Measurements from ENCODE around the gene FTHL17. TPM values are rescaled to one million over a fixed set of nuclear protein-coding genes. Genes with fewer than 3 reads are reported as not detected.

Gene FTHL17
- polyA plus RNA-seq (ENCODE audit: insufficient read length in 3 of 3), result not detected

- DNase-seq (ENCODE audit: low read depth in 3 of 3, low spot score in 2 of 3), result no peak
These were observed at the start of gene FTHL17 for GRCh38 chrX:31071725-31072124. FTHL17 (minus strand) TSS chrX:31072041; CDS start chrX:31071953, 88 bp downstream.

GRCh38 chrX:31117266-31117665 is 45.4 kb upstream of the FTHL17 start:
- no peak for DNase-seq (ENCODE audit: low read depth in 3 of 3, low spot score in 2 of 3)

DNA sequence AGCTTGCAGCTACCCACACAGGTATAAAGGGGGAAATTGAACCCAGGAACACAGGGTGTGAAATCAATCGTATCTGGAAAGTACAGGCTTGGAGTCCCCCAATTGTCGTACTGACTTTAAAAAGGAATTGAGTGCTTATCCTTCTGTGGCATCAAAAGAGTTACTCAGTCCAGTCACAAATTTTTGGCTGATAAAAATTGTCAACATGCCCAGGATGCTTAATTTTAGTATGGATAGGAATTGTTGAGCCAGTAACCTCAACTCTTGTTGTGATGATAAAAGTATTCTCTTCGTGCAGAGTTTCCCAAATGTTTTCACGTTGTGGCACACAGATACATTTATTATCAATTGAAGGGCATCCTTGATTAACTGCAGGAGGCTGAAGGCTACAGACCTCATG is 43.6 kb upstream of the FTHL17 start:
- no peak for DNase-seq (ENCODE audit: low read depth in 3 of 3, low spot score in 2 of 3)

- no peak for DNase-seq (ENCODE audit: low read depth in 3 of 3, low spot score in 2 of 3)
These were observed 43.0 kb upstream of the FTHL17 start for GRCh38 chrX:31114858-31115257.

DNA sequence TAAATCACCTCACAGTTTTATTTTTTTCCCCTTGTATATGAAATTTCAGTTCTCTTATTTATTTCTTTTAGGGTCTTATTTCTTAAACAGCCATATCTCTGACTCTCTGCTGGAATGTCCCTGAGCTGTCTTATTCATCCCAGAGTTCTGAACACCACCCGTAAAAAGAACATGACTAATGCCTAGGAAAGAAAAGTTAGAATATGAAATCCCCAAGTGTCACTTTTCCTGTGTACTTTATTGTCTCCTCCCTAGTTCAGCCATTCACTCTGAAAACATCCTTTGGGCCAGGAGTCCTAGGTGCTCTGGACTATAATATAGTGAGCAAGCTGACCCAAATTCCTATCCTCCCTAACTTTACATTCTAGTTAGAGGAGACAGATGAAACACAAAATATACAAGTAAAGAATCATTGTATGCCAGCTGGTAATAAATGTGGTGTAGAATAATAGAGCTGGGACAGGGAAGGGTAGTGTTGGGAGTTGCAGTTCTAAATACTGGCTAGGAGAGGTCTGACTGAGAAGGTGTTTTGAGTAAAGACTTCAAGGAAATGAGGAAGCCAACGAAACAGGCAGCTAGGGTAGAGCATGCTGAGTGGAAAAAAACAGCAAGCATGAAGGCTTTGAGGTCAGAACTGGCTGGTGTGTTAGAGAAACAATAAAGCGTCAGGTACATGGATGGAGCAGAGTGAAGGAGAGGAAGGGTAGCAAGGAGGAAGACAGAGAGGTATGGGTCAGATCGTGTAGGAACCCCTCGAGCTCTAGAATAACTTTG is 40.6 kb upstream of the FTHL17 start:
- DNase-seq (ENCODE audit: low read depth in 3 of 3, low spot score in 2 of 3), result no peak

DNA sequence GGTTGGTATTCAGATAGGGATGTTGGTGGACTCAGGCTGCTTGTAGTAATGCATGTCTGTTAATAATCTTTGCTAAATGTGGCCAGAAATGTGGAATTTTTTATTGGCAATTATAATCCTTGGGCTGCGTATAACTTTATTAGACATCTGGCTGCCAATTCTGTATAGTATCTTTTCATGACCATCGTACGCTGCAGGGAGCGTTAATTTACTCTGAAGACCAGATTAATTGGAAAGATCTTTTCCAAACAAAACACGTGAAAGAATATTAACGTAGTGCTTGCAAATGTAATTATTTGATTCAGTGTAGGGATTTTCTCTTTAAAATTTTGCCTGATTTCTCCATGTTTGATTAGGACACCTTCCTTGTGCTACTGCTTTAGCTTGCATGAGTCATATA is 38.8 kb upstream of the FTHL17 start:
- no peak for DNase-seq (ENCODE audit: low read depth in 3 of 3, low spot score in 2 of 3)

- no peak for DNase-seq (ENCODE audit: low read depth in 3 of 3, low spot score in 2 of 3)
These were observed 27.8 kb upstream of the FTHL17 start for GRCh38 chrX:31099536-31100090.

GRCh38 chrX:31098079-31098478 is 26.2 kb upstream of the FTHL17 start:
- DNase-seq (ENCODE audit: low read depth in 3 of 3, low spot score in 2 of 3), result no peak

DNA sequence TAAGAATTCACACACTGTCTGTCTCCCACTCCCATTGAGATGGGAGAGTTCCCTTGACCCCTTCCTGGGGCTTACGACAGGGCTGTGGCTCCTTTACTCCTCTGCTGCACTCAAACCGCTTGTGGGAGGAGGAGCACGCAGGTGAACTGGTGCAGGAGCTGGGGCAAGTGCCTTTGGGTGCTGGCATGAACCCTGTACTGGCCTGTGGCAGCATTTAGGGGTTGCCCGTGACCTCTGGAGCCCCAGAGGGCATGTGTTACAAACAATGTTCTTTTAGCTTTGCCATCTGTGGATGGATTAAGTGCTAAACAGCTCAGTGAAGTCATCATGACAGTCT is 21.8 kb upstream of the FTHL17 start:
- no peak for DNase-seq (ENCODE audit: low read depth in 3 of 3, low spot score in 2 of 3)

DNA sequence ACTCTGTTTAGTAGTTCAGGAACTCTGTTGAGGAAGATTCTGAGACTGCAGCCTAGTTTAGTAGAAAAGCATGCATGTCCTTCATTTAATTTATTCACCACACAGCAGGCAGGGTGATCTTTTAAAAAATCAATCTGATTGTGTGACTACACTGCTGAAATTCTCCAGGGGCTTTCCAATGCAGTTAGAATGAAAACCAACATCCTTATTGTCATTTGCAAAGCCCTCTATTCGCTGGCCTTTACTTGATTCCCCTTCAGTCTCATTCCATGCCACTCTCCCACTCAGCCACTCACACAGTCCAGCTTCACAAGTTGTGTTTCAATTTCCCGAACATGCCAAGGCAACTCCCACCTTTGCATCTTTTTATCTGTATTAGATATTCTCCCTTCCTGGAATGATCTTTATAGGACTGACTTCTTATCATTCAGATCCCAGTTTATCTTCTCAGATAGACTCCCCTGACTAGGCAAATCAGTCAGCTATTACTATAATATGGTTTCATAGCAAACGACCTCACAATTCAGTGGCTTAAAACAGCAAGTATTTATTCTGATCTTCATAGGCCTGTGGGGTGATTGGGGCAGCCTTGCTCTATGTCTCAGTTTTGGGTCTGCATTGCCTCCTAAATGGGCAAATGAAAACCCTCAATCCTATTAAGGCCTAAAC is 21.3 kb upstream of the FTHL17 start:
- no peak for DNase-seq (ENCODE audit: low read depth in 3 of 3, low spot score in 2 of 3)

- DNase-seq (ENCODE audit: low read depth in 3 of 3, low spot score in 2 of 3), result no peak
These were observed 20.6 kb upstream of the FTHL17 start for GRCh38 chrX:31092476-31092875.

- DNase-seq (ENCODE audit: low read depth in 3 of 3, low spot score in 2 of 3), result no peak
These were observed 20.0 kb upstream of the FTHL17 start for GRCh38 chrX:31091819-31092218.

DNA sequence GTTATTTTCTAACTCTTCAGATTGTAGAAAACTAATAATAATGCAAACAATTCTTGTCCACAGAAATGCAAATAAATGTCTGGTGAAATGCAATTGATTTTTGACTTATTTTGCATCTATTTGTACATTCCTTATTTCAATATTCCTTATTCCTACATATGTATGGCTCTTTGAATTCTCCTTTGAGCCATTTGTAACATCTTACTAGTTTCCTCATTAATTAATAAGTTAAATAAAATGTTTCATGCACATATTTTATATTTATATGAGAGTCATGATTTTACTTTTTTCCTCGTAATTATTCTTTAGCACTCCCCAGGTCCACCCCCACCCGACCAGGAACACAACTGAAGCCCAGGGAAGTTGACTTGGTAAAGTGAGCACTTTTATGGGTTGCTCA is 2.7 kb upstream of the FTHL17 start:
- DNase-seq (ENCODE audit: low read depth in 3 of 3, low spot score in 2 of 3), result no peak

DNA sequence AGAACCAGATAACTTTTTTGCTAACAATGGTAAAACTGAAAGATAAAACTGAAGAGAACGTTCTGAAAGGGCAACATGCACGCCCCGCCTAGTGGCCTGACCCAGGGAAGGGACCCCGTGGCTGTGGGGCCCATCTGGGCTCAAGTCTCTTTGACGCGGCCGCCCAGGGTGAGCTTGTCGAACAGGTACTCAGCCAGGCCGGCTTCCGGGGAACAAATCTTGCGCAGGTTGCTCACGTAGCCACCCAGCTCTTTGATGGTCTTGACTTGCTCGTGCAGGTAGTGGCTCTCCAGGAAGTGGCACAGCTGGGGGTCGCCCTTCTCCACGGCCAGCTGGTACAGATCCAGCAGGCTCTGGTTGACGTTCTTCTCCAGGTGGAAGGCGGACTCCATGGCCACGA is 579 bp downstream of the FTHL17 start:
- DNase-seq (ENCODE audit: low read depth in 3 of 3, low spot score in 2 of 3), result no peak

DNA sequence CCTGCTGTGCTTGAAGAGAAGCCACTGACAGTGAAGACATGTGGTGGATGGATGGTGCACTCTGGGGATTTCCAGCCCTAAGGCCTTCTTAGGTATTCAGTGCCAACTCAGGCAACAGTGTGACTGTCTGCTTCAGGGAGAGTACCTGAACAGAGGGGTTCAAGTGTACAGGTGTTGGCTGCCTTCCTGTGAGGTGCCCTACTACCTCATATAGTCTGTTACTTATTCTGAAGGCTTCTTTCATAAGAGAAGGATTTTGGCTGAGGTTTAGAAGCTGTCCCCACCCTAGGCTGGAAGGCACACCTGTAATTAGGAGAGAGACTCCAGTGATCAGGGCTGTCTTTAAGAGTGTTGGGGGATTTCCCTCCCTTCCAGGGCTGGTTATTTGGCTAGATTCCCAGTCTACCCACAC is 1.8 kb downstream of the FTHL17 start:
- DNase-seq (ENCODE audit: low read depth in 3 of 3, low spot score in 2 of 3), result no peak

DNA sequence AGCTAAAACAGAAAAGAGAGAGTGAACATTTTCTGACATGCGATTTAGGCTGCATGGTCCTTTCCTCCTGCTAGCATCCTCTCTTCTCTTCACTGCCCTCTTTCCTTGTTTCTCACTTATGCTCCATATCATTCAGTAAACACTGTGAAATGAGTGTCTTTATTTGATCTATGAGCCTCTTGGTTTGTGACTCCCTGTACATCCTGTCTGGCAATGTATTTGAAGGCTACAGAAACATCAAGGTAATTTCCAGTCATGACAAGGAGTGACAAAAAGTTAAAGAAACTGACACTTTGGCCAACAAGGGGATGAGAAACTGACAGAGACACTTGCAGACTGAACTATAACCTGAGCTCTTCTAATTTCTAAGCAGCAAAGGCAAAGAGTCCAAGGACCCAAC is 8.7 kb downstream of the FTHL17 start:
- no peak for DNase-seq (ENCODE audit: low read depth in 3 of 3, low spot score in 2 of 3)

GRCh38 chrX:31061091-31061490 is 10.8 kb downstream of the FTHL17 start:
- no peak for DNase-seq (ENCODE audit: low read depth in 3 of 3, low spot score in 2 of 3)

DNA sequence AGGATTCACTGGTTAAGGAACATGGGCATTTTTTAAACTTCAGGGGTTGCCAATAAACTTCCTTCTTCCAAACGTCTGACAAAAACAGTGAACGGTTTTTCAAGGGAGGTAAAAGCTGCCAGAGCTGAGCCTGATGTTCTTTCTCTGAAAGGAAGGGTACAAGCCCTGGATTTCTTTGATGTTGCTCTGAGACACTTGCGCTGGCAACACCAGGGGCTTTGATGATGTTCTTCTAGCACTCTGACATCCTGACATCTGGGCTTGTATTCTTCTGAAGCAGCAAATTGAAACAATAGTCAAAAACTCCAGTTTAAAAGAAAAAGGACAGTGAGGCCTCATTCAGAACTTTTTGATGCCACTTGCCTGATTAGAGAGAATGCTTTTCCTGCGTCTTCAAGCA is 11.8 kb downstream of the FTHL17 start:
- no peak for DNase-seq (ENCODE audit: low read depth in 3 of 3, low spot score in 2 of 3)

DNA sequence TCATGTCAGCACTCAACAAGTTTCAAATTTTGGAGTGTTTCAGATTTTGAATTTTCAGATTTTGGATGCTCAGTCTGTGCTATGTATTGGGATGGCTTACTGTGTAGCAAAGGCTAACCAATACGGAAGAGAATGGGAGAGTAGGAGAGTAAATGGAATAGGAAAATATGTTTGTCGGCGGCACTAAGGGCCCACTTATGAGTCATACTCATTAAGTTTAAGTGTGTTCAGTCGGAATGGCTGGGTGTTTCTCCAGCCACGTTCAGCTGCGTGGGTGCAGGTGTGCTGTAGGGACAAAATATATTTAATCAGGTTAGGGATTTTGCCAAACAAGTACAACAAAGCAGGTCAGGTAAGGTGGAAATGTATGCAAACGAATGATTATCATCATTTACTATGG is 13.6 kb downstream of the FTHL17 start:
- no peak for DNase-seq (ENCODE audit: low read depth in 3 of 3, low spot score in 2 of 3)

- DNase-seq (ENCODE audit: low read depth in 3 of 3, low spot score in 2 of 3), result no peak
These were observed 14.2 kb downstream of the FTHL17 start for GRCh38 chrX:31057691-31058090.

DNA sequence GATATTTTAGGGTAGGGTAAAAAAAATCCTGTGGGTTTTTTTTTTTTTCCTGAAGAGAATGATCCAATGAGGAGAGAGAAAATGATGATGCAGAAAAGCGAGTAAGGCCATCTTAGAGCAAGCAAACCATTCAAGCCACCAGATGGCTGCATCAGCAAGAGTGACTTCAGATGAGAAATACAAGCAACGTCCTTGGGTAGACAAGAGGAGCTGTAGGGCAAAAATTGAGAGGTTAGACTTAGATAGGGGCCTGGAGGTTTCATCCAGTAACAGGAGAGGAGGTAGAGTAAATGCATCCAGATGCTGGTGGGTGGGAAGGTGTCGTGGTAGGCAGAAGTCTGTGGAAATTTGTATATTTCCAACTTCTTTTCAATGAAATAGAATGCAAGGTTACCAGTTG is 14.6 kb downstream of the FTHL17 start:
- no peak for DNase-seq (ENCODE audit: low read depth in 3 of 3, low spot score in 2 of 3)

DNA sequence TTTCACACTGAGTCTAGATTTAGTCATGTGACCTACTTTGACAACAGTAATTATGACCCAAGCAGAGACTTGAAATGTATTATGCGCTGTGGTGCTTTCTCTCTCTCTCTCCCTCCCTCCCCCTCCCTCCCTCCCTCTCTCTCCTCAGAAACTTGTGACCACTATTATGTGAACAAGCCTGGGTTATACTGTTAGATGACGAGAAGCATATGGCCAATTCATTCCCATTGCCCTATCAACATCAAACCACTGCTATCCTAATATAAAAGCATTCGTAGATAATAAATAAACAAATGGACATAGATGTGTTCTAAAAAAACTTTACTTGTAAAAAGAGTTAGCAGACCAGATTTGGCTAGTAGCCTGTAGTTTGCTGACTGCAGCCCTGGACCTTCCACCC is 18.2 kb downstream of the FTHL17 start:
- no peak for DNase-seq (ENCODE audit: low read depth in 3 of 3, low spot score in 2 of 3)
